ENCODE data around the gene ATXN7L1. TPM values are rescaled to one million over a fixed set of nuclear protein-coding genes. Genes with fewer than 3 reads are reported as not detected.

Gene ATXN7L1
- total RNA-seq, 3 donors from 2014 or later (not counting 1 experiment from before 2014, with no cell fraction given), result 37.5 to 48.6 (median 47.9) TPM

DNA sequence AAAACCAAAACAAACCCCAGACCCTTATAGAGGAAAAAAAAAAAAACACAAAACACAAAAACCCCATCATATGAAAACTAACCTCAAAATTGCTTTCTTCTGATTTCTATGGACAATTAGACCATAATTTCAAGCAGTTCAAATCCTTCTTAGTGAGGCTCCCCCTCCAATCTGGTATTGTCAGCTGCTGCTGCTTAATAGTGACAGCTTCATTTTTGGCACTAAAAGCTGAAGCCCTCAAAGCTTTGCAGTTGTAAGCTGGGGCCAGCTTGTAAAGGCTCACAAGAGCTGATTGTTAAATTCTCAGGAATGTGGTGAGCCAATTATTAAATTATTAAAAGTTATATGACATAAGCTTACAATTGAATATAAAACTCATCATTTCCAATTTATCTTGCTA lies 21.9 kb downstream of the ATXN7L1 start:
- H3K36me3 Mint-ChIP-seq, result no peaks in the 10 kb centered on the region
- ATAC-seq, result no peak
- intact Hi-C loops (cut with micrococcal nuclease), result no loop called here
- Histone ChIP-seq H3K27ac (ENCODE audit: low read length) (no peak overlapping the region), H3K9me3 (ENCODE audit: control insufficient read depth, insufficient read depth, low read length) (no peaks in the 10 kb centered on the region), H3K27me3 (ENCODE audit: control insufficient read depth, insufficient read depth, low read length) (no peaks in the 10 kb centered on the region), H3K4me3 (ENCODE audit: low read length) (no peak overlapping the region), H3K4me1 (ENCODE audit: control insufficient read depth, insufficient read depth, low read length) (peaks cover 49% of the 10 kb centered on the region), H3K36me3 (ENCODE audit: control insufficient read depth, insufficient read depth, low read length) (no peaks in the 10 kb centered on the region)
- no peaks in the 10 kb centered on the region for H3K9me3 Mint-ChIP-seq
- DNase-seq, result no peak
- no peak overlapping the region for H3K4me3 Mint-ChIP-seq
- no peak for TF ChIP-seq CTCF (IDR thresholded peaks at IDR 0.05)
- H3K4me1 Mint-ChIP-seq, result peaks cover 63 to 70% of the 10 kb centered on the region in 2 donors
- H3K27ac Mint-ChIP-seq, result peak overlapping the region in 1 of 2 donors; percentile 51
- H3K27me3 Mint-ChIP-seq (ENCODE audit: low read depth in 2 of 2), result no peaks in the 10 kb centered on the region

DNA sequence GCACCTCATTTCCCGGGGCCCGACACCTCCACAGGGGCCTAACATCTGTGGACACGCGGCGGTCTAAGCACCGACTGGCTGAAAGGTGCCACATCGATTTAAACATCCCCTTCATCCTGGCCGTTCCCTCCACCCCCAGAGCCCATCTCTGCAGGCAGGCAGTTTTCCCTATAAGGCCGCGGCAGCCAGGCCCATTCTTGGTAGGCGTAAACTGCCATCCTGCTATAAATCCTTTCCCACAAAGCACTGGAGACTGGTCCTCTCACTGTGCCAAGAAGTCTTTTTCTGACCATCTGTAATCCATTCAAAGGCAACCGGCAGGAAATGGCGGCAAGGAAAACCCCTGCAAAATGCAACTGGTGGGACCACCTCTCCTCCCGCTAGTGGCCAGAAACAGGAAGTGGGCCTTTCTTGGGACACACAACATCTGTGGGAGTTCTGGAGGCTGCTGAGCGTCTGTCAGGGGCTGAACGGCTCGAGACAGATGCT lies 22.4 kb downstream of the ATXN7L1 start:
- Histone ChIP-seq H3K27ac (ENCODE audit: low read length) (no peak overlapping the region), H3K27me3 (ENCODE audit: control insufficient read depth, insufficient read depth, low read length) (no peaks in the 10 kb centered on the region), H3K36me3 (ENCODE audit: control insufficient read depth, insufficient read depth, low read length) (no peaks in the 10 kb centered on the region), H3K4me3 (ENCODE audit: low read length) (no peak overlapping the region), H3K9me3 (ENCODE audit: control insufficient read depth, insufficient read depth, low read length) (no peaks in the 10 kb centered on the region), H3K4me1 (ENCODE audit: control insufficient read depth, insufficient read depth, low read length) (peaks cover 54% of the 10 kb centered on the region)
- no peaks in the 10 kb centered on the region for H3K36me3 Mint-ChIP-seq
- no peaks in the 10 kb centered on the region for H3K27me3 Mint-ChIP-seq (ENCODE audit: low read depth in 2 of 2)
- no peak for TF ChIP-seq CTCF (IDR thresholded peaks at IDR 0.05)
- no peak overlapping the region for H3K4me3 Mint-ChIP-seq
- H3K4me1 Mint-ChIP-seq, result peaks cover 69 to 74% of the 10 kb centered on the region in 2 donors
- DNase-seq (no peak), ATAC-seq (no peak)
- H3K9me3 Mint-ChIP-seq, result no peaks in the 10 kb centered on the region
- peak overlapping the region in 1 of 2 donors; percentile 51 for H3K27ac Mint-ChIP-seq
- 91% methylated on average over 17 of the region's 17 CpGs for WGBS (ENCODE audit: insufficient coverage)
- intact Hi-C loops (cut with micrococcal nuclease), result no loop called here

- H3K4me3 Mint-ChIP-seq, result peak overlapping the region; percentile 88
- H3K4me1 ChIP-seq (ENCODE audit: control insufficient read depth, insufficient read depth, low read length), result peaks cover 57% of the 10 kb centered on the region
- intact Hi-C loops (cut with micrococcal nuclease), result no loop called here
Measured at GRCh38 chr7:105851064-105851463, 25.3 kb downstream of the ATXN7L1 start.

More at GRCh38 chr7:105851064-105851463, 25.3 kb downstream of the ATXN7L1 start:
- TF ChIP-seq CTCF (IDR thresholded peaks at IDR 0.05), result no peak
- H3K4me3 ChIP-seq (ENCODE audit: low read length), result no peak overlapping the region
- H3K27ac ChIP-seq (ENCODE audit: low read length), result no peak overlapping the region
- H3K36me3 ChIP-seq (ENCODE audit: control insufficient read depth, insufficient read depth, low read length), result no peaks in the 10 kb centered on the region
- no peaks in the 10 kb centered on the region for H3K27me3 Mint-ChIP-seq (ENCODE audit: low read depth in 2 of 2)
- peak overlapping the region; percentile 96 to 97 for H3K27ac Mint-ChIP-seq
- H3K9me3 ChIP-seq (ENCODE audit: control insufficient read depth, insufficient read depth, low read length), result no peaks in the 10 kb centered on the region
- peaks cover 73 to 76% of the 10 kb centered on the region in 2 donors for H3K4me1 Mint-ChIP-seq
- 79% methylated on average over 5 of the region's 5 CpGs for WGBS (ENCODE audit: insufficient coverage)
- H3K9me3 Mint-ChIP-seq, result no peaks in the 10 kb centered on the region
- DNase-seq, result no peak
- no peaks in the 10 kb centered on the region for H3K36me3 Mint-ChIP-seq
- no peaks in the 10 kb centered on the region for H3K27me3 ChIP-seq (ENCODE audit: control insufficient read depth, insufficient read depth, low read length)
- ATAC-seq, result no peak

Measured in natural killer cell (primary cell).